Naive thymus-derived CD8-positive, alpha-beta T cell (primary cell): ENCODE data around the gene SKAP1. TPM values are rescaled to one million over a fixed set of nuclear protein-coding genes. Genes with fewer than 3 reads are reported as not detected.
A peak's percentile ranks its signal among the peaks of the same experiment; 100 is the strongest.

ENCODE experiments used
- ATAC-seq, 2 donors: fragments of 150-1000 bp; cut with Tn5 transposase in 1 of 2; sonication (Bioruptor Pico), chemical (Tn5 transposase) in 1 of 2; 1 replicate in 1 of 2; 2 replicates in 1 of 2; pipeline ENCODE4 v1.10.0; 2021; ENCODE audit warnings: mild to moderate bottlenecking in 2 of 2, moderate library complexity in 2 of 2
- POLR2A ChIA-PET: fragments of 350-600 bp; sonication (Branson Sonifier 250); formaldehyde crosslinking; loops from one replicate; lab custom pipeline; 2021; ENCODE audit warnings: antibody characterized with exemption; lab: Charles Lee
- DNase-seq, 10 donors: peaks; one replicate each; pipeline versions ENCODE4 v3.0.0 to v3.0.0-alpha.2; 2020 to 2022
- H3K27ac Mint-ChIP-seq, 10 donors: one replicate each; pipeline ENCODE4 v1.8.0; 2020 to 2022; ENCODE audit warnings: mild to moderate bottlenecking in 10 of 10, mixed read lengths in 10 of 10, moderate library complexity in 4 of 10, inconsistent platforms in 1 of 10
- H3K27me3 Mint-ChIP-seq, 5 donors: one replicate each; pipeline ENCODE4 v1.8.0; 2021 to 2022; ENCODE audit warnings: mixed read lengths in 5 of 5
- H3K36me3 Mint-ChIP-seq, 3 donors: one replicate each; pipeline ENCODE4 v1.8.0; 2020 to 2022; ENCODE audit warnings: mixed read lengths in 3 of 3, mild to moderate bottlenecking in 2 of 3, inconsistent platforms in 1 of 3
- H3K4me1 Mint-ChIP-seq, 4 donors: one replicate each; pipeline ENCODE4 v1.8.0; 2021 to 2022; ENCODE audit warnings: mixed read lengths in 4 of 4
- H3K4me3 Mint-ChIP-seq, 10 donors: one replicate each; pipeline ENCODE4 v1.8.0; 2020 to 2022; ENCODE audit warnings: mild to moderate bottlenecking in 10 of 10, mixed read lengths in 10 of 10, moderate library complexity in 6 of 10, inconsistent platforms in 1 of 10
- H3K9me3 Mint-ChIP-seq, 9 donors: one replicate each; pipeline ENCODE4 v1.8.0; 2020 to 2022; ENCODE audit warnings: mixed read lengths in 9 of 9, mild to moderate bottlenecking in 3 of 9, inconsistent platforms in 1 of 9, moderate library complexity in 1 of 9
- polyA plus RNA-seq, 3 donors: library from polyadenylated mRNA; unstranded; fragments of 300-500 nt; fragmentation: Illumina TruSeq; gene quantifications; one replicate each; pipeline ENCODE4 v1.2.3, GENCODE V29; 2021
- total RNA-seq, 8 experiments: library from RNA in 2 of 8; stranded (reverse) in 2 of 8; gene quantifications; one replicate each; pipeline ENCODE4 v1.2.3 and lab custom pipeline; 2021 to 2026

Gene SKAP1
- total and polyA plus RNA-seq, 5 experiments from 2014 or later = 73.0 to 237 (median 223) TPM

GRCh38 chr17:48127371-48128051, 302.5 kb downstream of the SKAP1 start:
- Mint-ChIP-seq H3K27me3 (no peaks in the 10 kb centered on the region), H3K9me3 (no peaks in the 10 kb centered on the region), H3K27ac (peak overlapping the region in 5 of 10 donors; percentile 11 to 84 (median 43)), H3K36me3 (peaks cover 0 to 38% (median 8%) of the 10 kb centered on the region in 3 donors), H3K4me1 (peaks cover 0 to 7% (median 4%) of the 10 kb centered on the region in 4 donors), H3K4me3 (no peak overlapping the region)
- DNase-seq (no peak), ATAC-seq (no peak)
- POLR2A ChIA-PET = no interaction called here

- Mint-ChIP-seq H3K27me3 (no peaks in the 10 kb centered on the region), H3K36me3 (peaks cover 0 to 40% (median 8%) of the 10 kb centered on the region in 3 donors), H3K4me1 (peaks cover 0 to 6% (median 4%) of the 10 kb centered on the region in 4 donors), H3K9me3 (no peaks in the 10 kb centered on the region), H3K27ac (peak overlapping the region in 3 of 10 donors; percentile 15 to 45 (median 37)), H3K4me3 (no peak overlapping the region)
- DNase-seq (no peak), ATAC-seq (no peak)
- POLR2A ChIA-PET = no interaction called here
These were observed 303.5 kb downstream of the SKAP1 start for GRCh38 chr17:48126532-48126850.

GRCh38 chr17:48125829-48126531, 304.0 kb downstream of the SKAP1 start:
- Mint-ChIP-seq H3K36me3 (peaks cover 0 to 41% (median 8%) of the 10 kb centered on the region in 3 donors), H3K27ac (peak overlapping the region in 7 of 10 donors; percentile 11 to 59 (median 25)), H3K9me3 (no peaks in the 10 kb centered on the region), H3K4me3 (peak overlapping the region in 2 of 10 donors; percentile 16 to 60), H3K27me3 (no peaks in the 10 kb centered on the region), H3K4me1 (peaks cover 0 to 2% (median under 1%) of the 10 kb centered on the region in 4 donors)
- POLR2A ChIA-PET = no interaction called here
- no peak for DNase-seq
- no peak for ATAC-seq

- peaks cover 0 to 2% (median 0%) of the 10 kb centered on the region in 4 donors for H3K4me1 Mint-ChIP-seq
- ATAC-seq (no peak), DNase-seq (no peak)
- no peaks in the 10 kb centered on the region for H3K9me3 Mint-ChIP-seq
- no peak overlapping the region for H3K4me3 Mint-ChIP-seq
- peak overlapping the region in 4 of 10 donors; percentile 37 to 69 (median 42) for H3K27ac Mint-ChIP-seq
- POLR2A ChIA-PET = no interaction called here
- H3K27me3 Mint-ChIP-seq = no peaks in the 10 kb centered on the region
- H3K36me3 Mint-ChIP-seq = peaks cover 0 to 55% (median 14%) of the 10 kb centered on the region in 3 donors
These were observed 306.1 kb downstream of the SKAP1 start for GRCh38 chr17:48123776-48124388.

GRCh38 chr17:48123111-48123510, 306.9 kb downstream of the SKAP1 start:
- Mint-ChIP-seq H3K9me3 (no peaks in the 10 kb centered on the region), H3K27ac (peak overlapping the region in 3 of 10 donors; percentile 39 to 54 (median 48)), H3K36me3 (peaks cover 0 to 63% (median 14%) of the 10 kb centered on the region in 3 donors), H3K27me3 (no peaks in the 10 kb centered on the region), H3K4me1 (peaks cover 0 to 2% (median 0%) of the 10 kb centered on the region in 4 donors), H3K4me3 (no peak overlapping the region)
- no peak for DNase-seq
- POLR2A ChIA-PET = no interaction called here
- ATAC-seq = no peak

- H3K4me3 Mint-ChIP-seq = no peak overlapping the region
- peaks cover 0 to 2% (median 0%) of the 10 kb centered on the region in 4 donors for H3K4me1 Mint-ChIP-seq
- no peaks in the 10 kb centered on the region for H3K27me3 Mint-ChIP-seq
- no peaks in the 10 kb centered on the region for H3K9me3 Mint-ChIP-seq
- ATAC-seq = no peak
- H3K27ac Mint-ChIP-seq = peak overlapping the region in 2 of 10 donors; percentile 39 to 63
- peaks cover 0 to 67% (median 14%) of the 10 kb centered on the region in 3 donors for H3K36me3 Mint-ChIP-seq
- POLR2A ChIA-PET = no interaction called here
- DNase-seq = no peak
These were observed 307.4 kb downstream of the SKAP1 start for GRCh38 chr17:48122665-48123045.

GRCh38 chr17:48121923-48122664, 307.9 kb downstream of the SKAP1 start:
- Mint-ChIP-seq H3K36me3 (peaks cover 0 to 71% (median 14%) of the 10 kb centered on the region in 3 donors), H3K4me1 (peaks cover 0 to 2% (median 0%) of the 10 kb centered on the region in 4 donors), H3K4me3 (no peak overlapping the region), H3K27ac (peak overlapping the region in 2 of 10 donors; percentile 9 to 63), H3K27me3 (no peaks in the 10 kb centered on the region), H3K9me3 (no peaks in the 10 kb centered on the region)
- DNase-seq = no peak
- ATAC-seq = no peak
- POLR2A ChIA-PET = interaction anchor here (0.5 to 1.0 kb wide), 3 partner anchors 9 to 50 kb away, joined by 3 to 4 read pairs (median 3); no protein-coding TSS in a partner anchor

GRCh38 chr17:48113201-48113676, 316.8 kb downstream of the SKAP1 start:
- no peaks in the 10 kb centered on the region for H3K9me3 Mint-ChIP-seq
- no peaks in the 10 kb centered on the region for H3K27me3 Mint-ChIP-seq
- H3K36me3 Mint-ChIP-seq = peaks cover 0 to 41% (median 0%) of the 10 kb centered on the region in 3 donors
- DNase-seq (peak; percentile 29 to 75 (median 56)), ATAC-seq (peak; percentile 95 to 97)
- H3K4me1 Mint-ChIP-seq = peaks cover 29 to 50% (median 44%) of the 10 kb centered on the region in 4 donors
- POLR2A ChIA-PET = interaction anchor here (0.6 to 2.3 kb wide), 12 partner anchors 8 to 1564 kb away, joined by 3 to 14 read pairs (median 4); partner anchors contain the start of genes CBX1 and SP2
- peak overlapping the region; percentile 32 to 85 (median 72) for H3K4me3 Mint-ChIP-seq
- H3K27ac Mint-ChIP-seq = peak overlapping the region; percentile 42 to 96 (median 91)

- POLR2A ChIA-PET = interaction anchor here (0.7 to 2.3 kb wide), 3 partner anchors 8 to 351 kb away, joined by 3 to 14 read pairs (median 8); partner anchors contain the start of gene CBX1
- Mint-ChIP-seq H3K27me3 (no peaks in the 10 kb centered on the region), H3K4me1 (peaks cover 35 to 60% (median 56%) of the 10 kb centered on the region in 4 donors), H3K4me3 (peak overlapping the region in 7 of 10 donors; percentile 5 to 61 (median 36)), H3K9me3 (no peaks in the 10 kb centered on the region), H3K36me3 (peaks cover 0 to 29% (median 0%) of the 10 kb centered on the region in 3 donors), H3K27ac (peak overlapping the region in 9 of 10 donors; percentile 37 to 96 (median 78))
- no peak for ATAC-seq
- DNase-seq = no peak
These were observed 318.1 kb downstream of the SKAP1 start for GRCh38 chr17:48111937-48112241.

- ATAC-seq = no peak
- peaks cover 0 to 19% (median 0%) of the 10 kb centered on the region in 3 donors for H3K36me3 Mint-ChIP-seq
- H3K4me3 Mint-ChIP-seq = peak overlapping the region in 6 of 10 donors; percentile 9 to 43 (median 37)
- peak overlapping the region in 9 of 10 donors; percentile 16 to 90 (median 79) for H3K27ac Mint-ChIP-seq
- H3K4me1 Mint-ChIP-seq = peaks cover 38 to 62% (median 60%) of the 10 kb centered on the region in 4 donors
- H3K9me3 Mint-ChIP-seq = no peaks in the 10 kb centered on the region
- no peak for DNase-seq
- POLR2A ChIA-PET = interaction anchor here (0.6 to 0.7 kb wide), 2 partner anchors 25 to 33 kb away, joined by 5 read pairs; no protein-coding TSS in a partner anchor
- no peaks in the 10 kb centered on the region for H3K27me3 Mint-ChIP-seq
These were observed 319.3 kb downstream of the SKAP1 start for GRCh38 chr17:48110761-48111160.

GRCh38 chr17:48107137-48108055, 322.6 kb downstream of the SKAP1 start, which contains the start of gene SNX11:
TSS of gene SNX11 (plus strand) at chr17:48107766. CDS start at chr17:48112044, 4,278 bp downstream.
- DNase-seq (peak; percentile 86 to 99 (median 94)), ATAC-seq (peak; percentile 92)
- Mint-ChIP-seq H3K4me3 (peak within 1 kb of the TSS; percentile 94 to 98 (median 96)), H3K36me3 (peaks cover 0 to 4% (median 0%) of the 10 kb centered on the region in 3 donors), H3K27me3 (no peaks in the 10 kb centered on the region), H3K27ac (peak within 1 kb of the TSS; percentile 88 to 97 (median 94)), H3K4me1 (peaks cover 33 to 70% (median 69%) of the 10 kb centered on the region in 4 donors), H3K9me3 (peaks cover 0 to 2% (median 0%) of the 10 kb centered on the region in 9 donors)
- POLR2A ChIA-PET = interaction anchor here (0.5 to 1.5 kb wide), 11 partner anchors 9 to 1570 kb away, joined by 3 to 6 read pairs (median 4); partner anchors contain the start of genes LRRC46, MRPL10 and NFE2L1
